NCI-H82 (cell line): ENCODE measurements around the gene OLFM4.

Experiments
- DNase-seq: peaks from one replicate; lab custom pipeline; 2025; lab: John Stamatoyannopoulos, UW

OLFM4 gene

GRCh38 chr13:53014495-53015443, 13.8 kb upstream of the OLFM4 start:
- no peak for DNase-seq

GRCh38 chr13:53015971-53016370, 12.6 kb upstream of the OLFM4 start:
- no peak for DNase-seq

GRCh38 chr13:53017433-53017970, 11.1 kb upstream of the OLFM4 start:
- no peak for DNase-seq

GRCh38 chr13:53018690-53019647, 9.6 kb upstream of the OLFM4 start:
- no peak for DNase-seq

DNA sequence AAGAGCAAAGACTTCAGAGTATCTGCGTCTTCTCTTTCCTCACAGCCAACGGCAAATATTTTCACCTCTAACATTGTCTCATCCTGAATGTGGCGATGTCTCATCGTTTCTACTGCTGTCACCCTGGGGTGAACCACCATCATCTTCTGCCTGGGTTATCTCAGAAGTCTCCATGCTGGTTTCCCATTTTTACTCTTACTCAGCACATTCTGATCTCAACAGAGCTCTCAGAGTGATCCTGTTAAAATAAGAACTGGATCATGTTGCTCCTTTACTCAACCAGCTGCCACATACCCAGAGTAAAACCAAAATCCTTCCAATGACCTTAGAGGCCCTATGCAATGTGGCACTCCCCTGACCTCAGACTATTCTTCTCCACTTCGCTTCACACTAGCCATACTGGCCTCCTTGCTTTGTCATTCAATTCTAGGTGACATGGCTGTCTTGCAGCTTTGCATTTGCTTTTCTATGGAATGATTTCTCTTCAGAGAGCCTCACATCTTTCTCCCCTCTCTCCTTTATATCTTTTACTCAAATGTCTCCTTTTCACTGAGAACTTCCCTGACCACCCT, 7.8 kb upstream of the OLFM4 start:
- DNase-seq, result peak; percentile 87

- DNase-seq, result no peak
These were observed 5.4 kb upstream of the OLFM4 start for GRCh38 chr13:53023246-53023645.

DNA sequence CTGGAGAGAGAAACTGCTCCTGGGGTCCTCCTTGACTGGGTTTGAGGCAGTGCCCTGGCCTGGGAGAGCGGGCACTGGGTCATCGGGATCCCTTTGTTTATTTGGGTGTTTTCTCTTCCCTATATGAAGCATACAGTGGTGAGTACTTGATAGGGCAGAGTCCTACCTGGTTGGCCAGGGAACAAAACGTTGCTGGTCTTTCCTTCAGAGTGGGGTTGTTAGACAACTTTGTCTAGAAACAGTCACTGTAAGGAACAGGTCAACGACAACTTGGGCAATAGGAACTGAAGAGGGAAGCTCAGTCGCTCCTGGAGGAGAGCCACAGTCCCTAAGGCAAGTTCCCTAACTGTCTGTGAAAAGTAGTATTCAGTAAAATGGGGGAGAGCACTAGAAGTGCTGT, 550 bp upstream of the OLFM4 start:
- no peak for DNase-seq

GRCh38 chr13:53032849-53033248, 4.2 kb downstream of the OLFM4 start:
- DNase-seq, result no peak

DNA sequence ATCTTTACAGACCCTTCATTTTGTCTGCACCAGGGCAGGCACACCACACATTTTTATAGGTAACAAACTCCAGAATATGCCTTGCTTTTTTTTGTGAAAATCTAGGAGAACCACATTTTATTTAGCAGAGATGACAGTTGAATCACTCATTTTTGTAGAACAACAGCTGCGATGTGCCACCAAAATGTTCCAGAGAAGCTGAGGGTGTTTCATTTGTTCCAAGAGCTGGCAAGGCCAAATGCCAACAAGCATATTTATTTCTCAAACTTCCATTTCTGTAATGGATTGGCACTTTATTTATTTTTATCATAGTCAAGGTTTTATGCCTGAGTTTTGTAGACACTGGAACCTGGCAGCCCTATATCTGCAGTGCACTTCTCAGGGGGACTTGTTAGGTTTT, 10.4 kb downstream of the OLFM4 start:
- DNase-seq, result no peak

DNA sequence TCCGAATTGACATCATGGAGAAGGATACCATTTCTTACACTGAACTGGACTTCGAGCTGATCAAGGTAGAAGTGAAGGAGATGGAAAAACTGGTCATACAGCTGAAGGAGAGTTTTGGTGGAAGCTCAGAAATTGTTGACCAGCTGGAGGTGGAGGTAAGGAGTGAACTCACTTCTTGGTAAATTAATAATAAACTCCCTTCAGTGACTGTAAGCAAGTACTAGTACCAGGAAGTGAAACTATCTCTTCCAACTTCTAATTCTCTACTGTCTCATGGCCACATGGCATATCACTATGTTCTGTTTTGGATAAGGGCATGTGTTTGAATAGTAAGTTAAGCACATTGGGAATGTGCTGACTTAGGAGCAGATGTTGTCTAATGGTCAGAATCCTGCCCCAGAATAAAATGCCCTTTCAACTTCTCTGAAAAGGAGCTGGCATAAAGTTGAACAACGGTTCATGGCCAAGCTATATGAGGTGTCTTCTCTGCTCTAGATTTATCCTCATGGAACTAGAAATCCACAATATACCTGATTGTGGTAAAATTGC, 13.4 kb downstream of the OLFM4 start:
- no peak for DNase-seq

- no peak for DNase-seq
These were observed 14.3 kb downstream of the OLFM4 start for GRCh38 chr13:53042877-53043276.

DNA sequence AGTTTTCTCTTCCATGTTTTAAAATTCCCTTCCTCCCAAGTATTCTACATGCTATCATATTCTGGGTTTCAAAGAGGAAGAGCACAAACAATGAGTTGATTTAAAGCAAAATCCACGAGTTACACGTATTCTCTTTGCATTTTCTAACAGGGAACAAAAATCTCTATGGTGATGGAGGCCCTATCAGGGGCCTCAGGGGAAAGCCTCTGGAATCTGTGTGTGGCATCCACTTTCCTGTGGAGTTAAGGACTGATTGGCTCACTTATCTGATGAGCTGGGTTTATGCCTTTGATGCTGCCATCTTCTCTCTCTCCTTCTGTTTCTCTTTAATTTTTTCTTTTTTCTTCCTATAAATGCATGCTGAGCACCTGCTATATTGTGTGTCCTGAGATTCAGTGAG, 14.8 kb downstream of the OLFM4 start:
- DNase-seq, result no peak

GRCh38 chr13:53045189-53045588, 16.6 kb downstream of the OLFM4 start:
- DNase-seq, result no peak

DNA sequence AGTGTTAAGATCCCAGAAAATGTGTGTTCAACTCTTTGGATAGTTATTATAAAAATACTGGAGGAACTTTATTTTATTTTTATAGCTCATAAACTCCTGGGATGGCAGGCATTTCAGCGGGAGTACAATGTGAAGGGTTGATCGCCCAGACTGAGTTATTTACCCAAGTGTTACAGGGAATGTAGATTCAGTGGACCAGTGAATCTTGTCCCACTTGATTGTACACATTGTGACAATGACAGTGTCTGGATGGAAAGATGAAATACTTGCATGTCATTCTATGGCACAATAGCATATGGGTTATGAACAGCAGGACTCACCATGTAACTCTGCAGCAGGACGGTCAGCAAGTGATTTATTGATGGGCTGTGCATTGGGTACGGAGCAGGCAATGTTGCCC, 20.3 kb downstream of the OLFM4 start:
- DNase-seq, result no peak

- no peak for DNase-seq
These were observed 21.5 kb downstream of the OLFM4 start for GRCh38 chr13:53050151-53050550.

GRCh38 chr13:53052675-53053074, 24.1 kb downstream of the OLFM4 start:
- DNase-seq, result no peak

GRCh38 chr13:53054569-53054968, 26.0 kb downstream of the OLFM4 start:
- no peak for DNase-seq

- DNase-seq, result no peak
These were observed 29.6 kb downstream of the OLFM4 start for GRCh38 chr13:53058065-53058679.

DNA sequence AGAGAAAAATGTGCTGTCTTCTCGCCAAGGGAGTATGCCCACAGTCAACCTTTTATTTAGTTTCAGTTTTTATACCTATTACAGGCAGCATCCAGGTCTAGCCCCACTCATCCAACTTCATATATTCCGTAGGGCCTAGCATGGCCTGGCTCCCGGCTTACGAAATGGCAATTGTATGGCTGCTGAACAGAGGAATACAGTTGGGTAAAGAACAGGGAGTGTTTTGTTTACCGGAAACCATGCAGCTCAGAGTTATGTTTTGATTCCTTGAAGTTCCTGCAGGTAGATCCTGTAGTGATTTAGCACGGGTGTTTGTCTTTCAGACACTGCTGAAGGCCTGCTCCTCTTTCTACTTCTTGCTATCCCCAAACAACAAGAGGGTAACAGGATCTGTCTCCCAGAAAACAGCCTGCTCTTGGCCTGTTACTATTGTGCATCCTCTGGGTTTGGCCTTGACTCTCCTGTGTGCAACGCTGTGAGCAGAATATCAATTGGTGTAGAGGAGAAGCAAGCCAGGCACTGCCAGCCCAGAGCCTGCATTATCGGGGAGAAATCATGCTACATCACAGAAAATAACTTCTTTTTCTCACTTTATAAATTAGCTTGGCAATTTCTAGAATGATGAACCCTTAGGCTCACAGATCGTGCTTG, 32.4 kb downstream of the OLFM4 start:
- DNase-seq, result no peak

DNA sequence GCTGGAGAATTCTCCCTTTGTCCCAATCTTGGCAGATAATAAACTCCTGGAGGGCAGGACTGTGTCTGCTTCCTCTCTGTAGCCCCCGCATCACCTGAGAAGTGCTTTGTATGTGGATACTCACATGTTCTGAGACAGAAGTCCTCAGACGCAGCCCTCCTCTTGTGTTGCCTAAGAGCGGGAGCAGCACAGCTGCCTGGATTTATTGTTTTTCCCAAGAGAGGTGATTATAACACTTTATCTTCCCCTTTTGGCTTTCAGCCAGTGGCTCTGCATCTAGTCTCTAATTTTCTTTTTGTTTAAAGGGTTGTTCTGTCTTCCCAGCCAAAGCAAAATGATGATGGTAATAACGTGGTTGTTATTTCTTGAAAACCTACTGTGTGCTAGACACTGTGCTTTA, 36.1 kb downstream of the OLFM4 start:
- DNase-seq, result peak; percentile 97

- no peak for DNase-seq
These were observed 37.8 kb downstream of the OLFM4 start for GRCh38 chr13:53066411-53066810.
